ENCODE data around the gene PRKN.

The PRKN gene

DNA sequence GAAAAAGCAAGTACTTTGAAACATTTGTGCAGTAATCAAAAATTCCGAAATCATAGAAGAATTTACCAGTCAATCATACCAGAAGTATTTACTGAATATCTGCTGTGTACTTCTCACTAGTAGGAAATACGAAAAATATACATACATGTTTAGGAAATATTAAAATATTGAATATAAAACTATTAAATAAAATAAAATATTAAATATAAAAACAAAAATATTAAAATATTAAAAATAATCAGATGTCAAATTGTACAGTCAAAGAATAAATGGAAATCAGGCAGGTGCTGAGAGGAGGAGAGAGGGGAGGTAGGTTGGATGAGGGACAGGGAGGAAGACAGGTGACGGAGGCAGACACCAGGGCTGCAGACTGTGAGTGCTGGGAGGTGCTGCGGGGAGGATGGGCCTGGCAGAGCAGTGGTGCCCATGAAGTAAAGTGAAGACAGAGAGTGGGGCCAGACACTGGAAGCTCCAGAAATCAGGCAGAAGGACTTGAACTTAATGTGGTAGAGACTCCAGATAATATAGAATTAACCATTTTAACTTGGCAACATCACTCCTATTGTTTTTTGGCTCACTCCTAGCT lies 55.9 kb downstream of the PRKN start:
- DNase-seq: no peak

DNA sequence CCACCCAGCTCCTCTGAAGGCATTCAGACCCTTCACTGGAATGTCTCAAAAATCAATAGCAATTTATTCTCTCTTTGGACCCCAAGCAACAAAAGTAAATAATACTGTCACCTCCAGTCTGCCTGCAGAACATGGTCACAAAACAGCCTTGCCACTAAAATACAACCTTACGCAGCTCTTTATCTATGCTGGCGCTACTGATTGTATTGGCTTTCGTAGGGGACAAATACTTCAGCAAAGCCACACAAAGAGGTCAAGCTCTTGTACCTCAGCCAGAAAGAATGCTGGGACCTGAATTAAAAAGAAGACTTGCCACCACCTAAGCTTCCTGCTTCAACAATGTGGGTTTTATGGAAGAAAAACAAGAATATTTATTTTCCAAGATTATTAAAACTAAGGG lies 57.2 kb downstream of the PRKN start:
- DNase-seq: no peak

DNA sequence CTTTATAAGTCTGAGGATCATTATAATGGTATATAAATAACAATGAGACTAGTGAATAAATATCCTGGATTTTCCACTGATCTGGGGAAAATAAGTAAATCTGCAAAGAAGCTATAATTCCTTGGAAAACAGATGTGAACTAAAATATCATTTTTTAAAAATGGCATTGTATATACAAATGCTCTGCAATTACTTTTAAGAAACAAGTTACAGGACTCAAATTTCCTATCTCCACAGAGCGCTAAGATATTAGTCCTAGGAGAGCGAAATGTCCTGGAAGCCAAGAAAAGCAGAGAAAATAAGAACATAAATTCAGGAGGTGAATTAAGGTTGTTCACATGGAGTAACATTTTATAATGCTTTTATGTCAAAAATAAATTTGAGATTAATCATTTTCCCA lies 61.3 kb downstream of the PRKN start:
- DNase-seq: no peak

DNA sequence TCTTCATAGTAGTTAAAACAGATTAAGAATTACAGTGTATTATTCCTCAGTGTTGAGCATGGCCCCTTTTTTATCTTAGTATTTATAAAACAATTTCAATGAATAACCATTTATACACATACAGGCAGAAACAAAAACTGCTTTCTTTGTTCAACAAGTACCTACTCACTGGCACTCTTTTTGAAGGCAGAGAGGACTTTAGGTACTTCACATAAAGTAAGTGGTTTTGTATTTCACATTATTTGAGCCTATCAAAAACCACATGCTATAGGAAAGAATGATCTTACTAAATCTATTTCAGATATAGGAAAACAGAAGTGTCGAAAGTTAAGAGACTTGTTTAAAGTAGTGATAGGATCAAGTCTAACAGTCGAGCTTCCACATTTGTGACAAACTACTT lies 73.8 kb downstream of the PRKN start:
- no peak for DNase-seq

DNA sequence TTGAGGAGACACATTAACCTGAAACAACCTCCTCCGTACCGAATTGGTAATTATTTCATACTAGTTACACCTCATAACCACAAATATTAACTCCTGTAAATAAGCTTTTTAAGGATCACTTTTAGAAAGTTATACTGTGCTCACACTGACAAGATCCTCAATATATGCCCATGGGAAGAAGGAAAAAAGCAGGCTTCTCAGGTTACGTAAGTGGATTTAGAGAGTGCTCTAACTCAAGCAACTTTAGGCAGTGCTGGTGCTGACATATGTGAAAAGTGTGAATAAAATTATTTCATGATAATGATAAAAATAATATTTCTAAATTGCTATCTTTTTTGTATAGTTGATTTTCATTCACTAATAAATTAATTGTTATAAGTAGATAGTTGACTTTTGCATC lies 76.1 kb downstream of the PRKN start:
- DNase-seq: no peak

DNA sequence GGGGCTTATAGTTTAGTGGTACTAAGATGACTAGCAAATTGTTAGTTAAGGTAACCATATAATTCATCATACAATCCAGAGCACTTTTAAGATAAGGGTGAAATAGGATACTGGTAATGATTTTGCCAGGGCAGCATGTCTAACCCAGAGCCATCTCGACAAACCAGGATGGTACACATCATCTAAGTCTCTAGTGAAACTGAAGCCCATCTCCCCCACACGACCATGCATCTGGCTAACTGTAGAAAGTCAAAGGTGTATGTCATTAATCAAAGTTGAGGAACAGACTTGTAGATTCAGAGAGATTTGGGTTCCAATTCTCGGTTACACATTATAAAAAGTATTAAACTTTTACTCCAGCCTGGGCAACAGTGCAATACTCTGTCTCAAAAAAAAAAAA lies 78.3 kb downstream of the PRKN start:
- DNase-seq: no peak

DNA sequence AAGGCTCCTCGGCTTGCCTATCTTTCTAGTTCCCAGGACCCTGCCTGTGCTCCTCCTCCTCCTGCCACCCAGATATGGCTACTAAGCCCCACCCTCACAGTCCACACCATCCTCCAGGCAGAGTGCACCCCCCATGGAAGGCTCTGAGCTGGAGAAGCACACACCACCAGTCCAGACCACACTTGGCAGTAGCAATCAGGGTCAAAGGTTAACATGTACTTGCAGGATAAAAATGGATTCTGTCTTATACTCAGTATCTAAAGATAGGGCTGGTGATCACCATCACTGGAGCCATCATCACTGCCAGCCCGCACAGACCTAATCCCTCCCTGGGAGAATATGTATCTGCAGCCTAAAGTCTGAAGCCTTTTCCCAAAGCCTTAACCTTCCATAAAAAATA lies 83.4 kb downstream of the PRKN start:
- no peak for DNase-seq

DNA sequence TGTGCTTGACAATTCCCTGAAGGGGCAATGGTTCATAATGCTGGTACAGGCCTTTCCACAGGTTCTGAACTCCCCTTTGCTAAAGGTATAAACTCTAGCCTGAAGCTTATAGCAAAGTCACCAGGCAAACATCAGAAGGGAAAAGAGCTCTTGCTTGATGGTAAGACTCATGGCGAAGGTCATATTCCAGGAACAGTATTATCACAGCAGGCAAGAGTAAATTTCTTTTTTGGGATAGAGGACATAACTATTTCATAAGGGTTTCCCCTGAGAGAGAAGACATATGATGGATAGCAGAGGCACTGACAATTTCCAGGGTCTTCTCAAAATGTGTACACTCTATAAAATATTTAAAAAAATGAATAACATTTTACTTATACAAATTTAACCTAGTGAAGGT lies 86.8 kb downstream of the PRKN start:
- DNase-seq: no peak

DNA sequence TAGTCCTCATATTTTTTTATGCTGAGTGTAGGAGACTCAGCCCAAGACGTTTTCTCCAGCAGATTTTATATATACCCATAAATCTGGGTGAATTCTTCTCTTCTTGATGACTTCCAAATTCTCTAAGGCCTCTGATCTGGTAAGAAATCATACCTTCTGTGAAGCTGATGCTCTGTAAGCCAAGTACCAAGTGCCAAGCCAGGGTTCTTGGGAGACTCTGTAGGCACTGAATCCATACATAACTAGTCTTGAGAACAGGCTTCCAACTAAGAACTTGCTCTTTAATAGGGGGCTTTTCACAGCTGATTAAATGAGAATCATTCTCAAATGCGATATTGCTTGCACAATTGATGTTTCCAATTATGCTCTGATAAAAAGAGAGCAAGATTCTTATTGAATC lies 87.6 kb downstream of the PRKN start:
- DNase-seq: no peak

DNA sequence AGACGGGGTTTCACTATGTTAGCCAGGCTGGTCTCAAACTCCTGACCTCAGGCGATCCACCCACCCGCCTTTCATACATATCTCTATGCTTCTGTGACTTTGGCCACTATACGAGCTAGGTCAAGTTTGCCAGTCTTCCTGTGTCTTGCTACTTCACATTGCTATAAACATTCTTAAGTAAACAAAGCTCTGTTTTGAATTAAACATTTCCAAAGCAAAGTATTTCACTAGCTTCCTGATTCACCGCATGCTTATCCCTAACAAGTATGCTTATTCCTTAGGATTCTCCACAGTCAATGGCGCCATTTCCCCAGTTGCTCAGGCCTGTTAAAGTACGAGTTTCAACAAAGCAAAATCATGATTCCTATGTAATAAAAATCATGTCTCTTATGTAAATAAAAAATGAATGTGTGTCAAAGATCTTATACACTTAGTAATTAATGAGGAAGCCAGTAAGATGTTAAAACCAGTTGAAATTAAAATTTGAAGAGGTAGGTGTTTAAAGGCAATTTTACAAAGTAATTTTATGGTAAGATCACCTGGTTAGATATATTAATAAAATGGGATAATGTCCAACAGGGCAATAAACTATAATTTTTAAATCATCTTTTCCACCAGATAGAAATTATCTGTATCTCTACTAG lies 88.5 kb downstream of the PRKN start:
- DNase-seq: no peak

DNA sequence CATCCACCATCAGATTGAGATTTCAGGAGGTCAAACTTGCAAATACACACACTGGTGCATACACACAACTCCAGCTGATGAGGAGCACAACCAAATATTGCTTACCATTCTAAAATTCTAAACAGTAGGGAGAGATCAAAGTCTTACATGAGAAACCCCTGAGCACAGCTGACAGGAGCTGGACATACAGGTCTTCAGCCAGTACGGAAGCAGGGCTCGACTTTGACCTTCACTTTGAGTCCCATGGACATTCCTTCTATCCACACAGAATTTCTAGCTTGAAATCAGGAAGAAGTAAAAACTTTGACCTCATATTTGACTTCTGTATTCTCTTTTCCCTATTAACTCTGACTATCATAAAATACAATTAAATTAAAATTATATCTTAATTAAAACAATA lies 90.2 kb downstream of the PRKN start:
- no peak for DNase-seq

DNA sequence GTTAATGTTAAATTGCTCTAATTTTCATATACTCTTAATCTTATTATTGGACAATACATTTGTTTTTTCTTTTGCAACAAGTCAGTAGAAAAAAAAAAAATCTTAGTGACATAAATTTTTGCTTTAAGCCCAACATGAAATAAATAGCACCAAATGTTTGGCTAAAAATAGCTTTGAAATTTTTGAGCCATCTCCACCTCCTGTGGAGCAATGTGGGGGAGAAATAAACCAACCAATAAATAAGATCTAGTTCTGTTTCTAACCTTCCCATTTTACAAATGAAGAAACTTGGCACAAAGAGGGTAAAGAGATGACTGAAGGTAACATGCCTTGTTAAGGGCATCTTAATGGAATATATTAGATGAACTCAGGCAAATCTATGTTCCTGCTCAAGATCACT lies 91.4 kb downstream of the PRKN start:
- no peak for DNase-seq

DNA sequence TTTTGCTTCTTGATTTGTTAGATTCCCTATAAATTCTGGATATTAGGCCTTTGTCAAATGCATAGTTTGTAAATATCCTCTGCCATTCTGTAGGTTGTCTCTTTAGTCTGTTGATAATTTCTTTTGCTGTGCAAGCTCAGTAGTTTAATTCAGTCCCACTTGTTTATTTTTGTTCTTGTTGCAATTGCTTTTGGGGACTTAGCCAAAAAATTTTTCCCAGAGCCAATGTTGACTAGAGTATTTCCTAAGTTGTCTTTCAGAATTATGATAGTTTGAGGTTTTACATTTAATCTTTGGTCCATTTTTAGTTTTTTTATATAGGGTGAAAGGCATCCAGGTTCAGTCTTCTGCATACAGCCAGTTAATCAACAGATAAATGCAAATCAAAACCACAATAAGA lies 96.0 kb downstream of the PRKN start:
- DNase-seq: no peak

DNA sequence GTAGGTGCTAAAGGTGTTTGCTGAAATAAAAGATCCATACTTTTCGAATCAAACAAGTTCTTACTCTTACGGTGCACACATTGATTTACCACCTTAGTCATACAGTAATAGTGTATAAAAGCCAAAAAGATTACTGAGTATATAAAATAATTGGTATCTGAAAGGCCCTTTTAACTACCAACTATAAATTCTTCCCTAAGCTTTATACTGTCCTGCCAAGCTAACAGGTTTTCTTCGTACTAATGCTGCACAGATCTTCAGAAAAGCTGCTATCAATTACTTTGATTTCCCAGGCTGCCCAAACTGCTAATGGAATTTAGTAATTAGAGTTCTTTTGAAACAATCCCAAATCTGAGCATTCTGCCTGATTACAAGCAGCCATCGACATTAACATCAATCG lies 97.5 kb downstream of the PRKN start:
- no peak for DNase-seq

DNA sequence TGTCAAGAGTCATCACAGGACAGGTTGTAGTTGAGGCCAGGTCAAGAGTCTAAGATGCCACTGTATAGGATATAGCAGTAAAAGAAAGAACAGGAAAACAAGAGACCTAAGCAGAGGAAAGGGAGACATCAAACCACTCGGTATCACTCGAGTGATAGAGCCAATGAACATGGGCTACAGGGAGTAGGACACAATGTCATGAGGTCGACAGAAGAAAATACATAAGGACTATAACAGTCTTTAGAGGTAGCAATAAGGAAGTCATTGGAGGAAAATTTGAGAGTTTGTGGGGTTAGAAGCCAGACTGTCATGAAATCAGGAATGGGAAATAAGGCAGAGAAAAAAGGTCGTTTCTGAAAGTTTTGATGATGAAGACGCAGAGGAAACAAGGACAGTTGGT lies 99.7 kb downstream of the PRKN start:
- no peak for DNase-seq

DNA sequence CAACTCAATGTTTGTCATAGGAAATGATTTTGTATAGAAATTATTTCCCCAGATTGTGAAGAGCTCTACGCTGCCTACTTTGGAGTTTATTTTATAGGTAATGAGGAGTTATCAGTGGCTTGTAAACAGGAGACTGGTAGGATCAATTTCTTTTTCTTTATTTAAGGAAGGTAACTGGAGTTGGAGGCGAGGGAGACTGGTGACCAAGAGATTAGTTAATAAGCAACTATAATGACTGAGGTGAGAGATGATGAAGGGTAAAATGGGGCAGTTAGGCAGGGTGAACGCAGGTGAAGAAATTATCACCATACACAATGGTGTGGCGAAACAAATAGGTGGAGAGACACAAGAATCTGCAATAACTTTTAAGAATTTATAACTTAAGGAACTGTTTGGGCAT lies 100.2 kb downstream of the PRKN start:
- no peak for DNase-seq

DNA sequence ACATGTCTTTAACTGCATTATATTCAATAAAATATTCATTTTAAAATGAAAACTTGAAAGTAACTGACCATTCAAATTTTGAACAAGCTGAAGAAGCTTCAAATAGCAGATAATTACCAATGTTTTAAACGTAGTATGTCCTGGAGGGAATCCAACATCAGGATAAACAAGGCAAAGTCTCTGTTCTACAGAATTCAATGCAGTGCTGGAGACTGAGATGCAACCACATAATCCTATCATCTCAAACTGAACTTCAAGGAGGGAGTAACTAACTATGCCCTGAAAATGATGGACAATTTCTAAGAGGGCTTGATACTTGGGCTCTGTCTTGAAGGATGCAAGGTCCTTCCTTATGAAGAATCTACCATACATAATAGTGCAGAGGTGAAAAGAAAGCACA lies 100.7 kb downstream of the PRKN start:
- no peak for DNase-seq

DNA sequence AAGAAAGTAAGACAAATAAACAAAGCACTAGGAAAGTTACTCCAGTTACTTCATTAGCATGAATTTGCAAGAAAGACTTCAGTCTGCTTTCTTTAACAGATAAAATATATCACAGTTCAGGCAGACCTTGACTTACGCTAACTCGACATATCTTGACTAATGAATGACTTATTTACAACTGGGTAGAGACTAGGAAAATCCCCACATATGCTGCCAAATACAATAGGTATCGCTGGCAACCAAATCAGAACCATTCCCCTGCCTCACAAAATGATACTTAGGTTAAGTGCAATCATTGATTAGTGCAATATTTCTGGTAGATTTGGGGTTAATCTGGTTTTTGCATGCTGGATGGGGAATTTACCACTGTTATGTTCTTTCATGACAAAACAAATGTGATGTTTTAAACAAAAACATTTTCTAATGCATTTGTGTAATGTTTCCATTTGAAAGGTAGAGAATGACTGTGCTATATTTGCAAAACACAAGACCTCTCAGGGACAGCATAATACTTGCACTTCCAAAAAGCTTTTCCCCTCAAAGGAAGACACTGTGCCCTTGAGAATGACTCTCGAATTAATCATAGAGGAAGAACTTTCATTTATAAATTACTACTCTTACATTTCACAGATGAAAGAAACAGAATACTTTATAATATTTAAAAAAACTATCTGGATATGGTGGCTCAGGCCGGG lies 101.6 kb downstream of the PRKN start:
- DNase-seq: no peak

DNA sequence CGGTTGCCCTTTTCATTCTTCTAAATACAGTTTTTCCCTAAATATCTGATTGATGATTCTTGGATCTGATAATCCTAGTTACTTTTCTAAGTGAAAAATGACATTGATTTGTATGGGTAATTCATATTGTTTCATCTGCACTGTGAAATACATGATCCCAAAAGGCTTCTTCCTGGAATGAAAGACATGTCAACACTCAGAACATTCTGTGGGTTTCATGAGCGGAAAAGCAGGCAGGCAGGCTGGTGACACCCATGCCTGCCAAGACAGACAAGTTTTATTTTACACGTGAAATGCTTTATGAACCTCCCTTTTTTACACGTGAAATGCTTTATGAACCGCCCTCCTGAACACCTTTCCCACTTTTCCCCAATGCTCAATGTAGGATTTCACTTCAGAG lies 105.0 kb downstream of the PRKN start:
- DNase-seq: no peak

DNA sequence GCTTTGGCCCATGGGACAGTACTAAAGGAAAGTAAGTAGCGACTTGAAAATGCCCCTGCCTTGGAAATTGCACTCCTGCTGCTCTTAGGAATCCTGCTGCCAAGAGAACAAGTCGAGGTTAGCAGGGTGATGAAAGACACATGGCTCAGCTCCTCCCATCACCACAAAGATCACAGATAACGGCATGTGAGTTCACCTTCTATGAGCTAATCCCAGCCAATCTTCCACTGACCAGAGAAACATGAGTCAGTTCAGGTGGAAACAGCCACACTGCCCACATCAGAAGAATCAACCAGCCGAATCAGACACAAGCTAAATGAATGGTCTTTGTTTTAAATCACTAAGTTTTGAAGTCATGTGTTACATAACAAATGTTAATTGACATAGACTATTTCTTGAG lies 106.3 kb downstream of the PRKN start:
- no peak for DNase-seq

DNA sequence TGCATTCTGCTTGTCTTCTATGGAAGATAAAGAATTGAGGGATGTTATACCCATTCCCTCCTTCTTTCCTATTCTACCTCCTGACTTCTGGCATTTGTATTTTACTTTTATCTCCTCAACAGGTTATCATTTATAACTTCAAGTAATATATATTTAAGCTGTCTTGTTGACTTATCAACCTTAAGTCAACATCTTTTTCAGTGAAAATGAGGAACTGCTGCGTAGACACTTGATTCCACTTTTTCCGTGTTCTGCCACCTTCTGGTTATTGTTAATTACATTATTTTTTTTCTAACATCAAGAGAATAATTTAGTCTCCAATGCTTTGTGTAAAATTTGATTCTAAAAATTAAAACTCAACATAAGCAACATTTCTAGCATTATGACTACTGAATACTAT lies 107.5 kb downstream of the PRKN start:
- DNase-seq: no peak

DNA sequence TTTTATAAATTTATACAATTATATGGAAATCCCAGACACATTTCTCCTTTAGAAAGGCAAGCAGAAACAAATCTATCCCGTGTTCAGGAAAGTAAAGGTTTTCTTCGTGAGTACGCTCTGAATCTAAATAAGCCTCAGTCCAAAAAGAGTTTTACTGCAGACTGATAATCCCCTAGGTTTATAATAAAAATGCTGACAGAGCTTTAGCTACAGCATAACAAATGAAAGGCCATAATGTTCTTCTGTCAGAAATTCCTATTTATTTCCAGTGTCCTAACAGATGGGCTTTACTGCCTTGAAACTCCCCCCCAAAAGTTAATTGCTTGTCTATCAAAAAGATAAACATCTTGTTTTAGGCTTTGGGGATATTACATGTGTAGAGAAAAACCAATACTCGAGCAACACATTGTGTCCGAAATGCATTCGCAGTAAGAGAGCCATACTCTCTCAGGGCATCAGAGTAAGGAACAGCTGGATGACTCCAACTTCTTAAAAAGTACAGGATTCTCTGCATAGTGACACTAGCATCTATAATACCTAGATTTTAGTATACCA lies 109.0 kb downstream of the PRKN start:
- DNase-seq: no peak

DNA sequence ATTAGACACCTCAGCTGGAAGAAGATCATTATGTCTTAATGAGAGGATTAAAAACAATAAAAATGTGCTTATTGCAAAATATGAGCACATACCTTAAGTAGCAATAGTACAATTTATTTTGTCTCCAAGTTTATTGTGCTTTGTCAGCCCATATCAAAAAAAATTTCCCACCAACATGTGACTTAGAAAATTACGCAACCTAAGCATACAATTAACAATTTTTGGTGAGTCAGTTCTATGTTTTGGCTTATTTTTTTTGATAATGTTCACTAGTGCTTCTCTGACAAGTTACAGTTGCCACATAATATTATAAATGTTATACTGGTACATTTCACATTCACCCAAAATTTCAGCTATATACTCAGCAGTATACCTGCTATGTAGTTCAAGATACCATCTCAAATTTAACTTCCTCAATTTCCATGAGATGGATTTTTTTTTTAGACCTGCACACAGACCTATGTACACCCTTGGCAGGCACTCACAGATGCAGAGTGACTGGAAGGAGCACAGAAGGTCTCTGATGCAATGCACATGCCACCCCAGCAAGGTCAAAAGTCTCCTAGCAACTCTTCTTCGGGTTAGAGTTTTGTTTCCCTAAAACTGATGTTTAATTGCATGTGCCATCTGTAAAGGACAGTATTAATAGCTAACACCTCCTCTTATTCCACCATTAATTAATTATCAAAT lies 112.4 kb downstream of the PRKN start:
- DNase-seq: no peak

DNA sequence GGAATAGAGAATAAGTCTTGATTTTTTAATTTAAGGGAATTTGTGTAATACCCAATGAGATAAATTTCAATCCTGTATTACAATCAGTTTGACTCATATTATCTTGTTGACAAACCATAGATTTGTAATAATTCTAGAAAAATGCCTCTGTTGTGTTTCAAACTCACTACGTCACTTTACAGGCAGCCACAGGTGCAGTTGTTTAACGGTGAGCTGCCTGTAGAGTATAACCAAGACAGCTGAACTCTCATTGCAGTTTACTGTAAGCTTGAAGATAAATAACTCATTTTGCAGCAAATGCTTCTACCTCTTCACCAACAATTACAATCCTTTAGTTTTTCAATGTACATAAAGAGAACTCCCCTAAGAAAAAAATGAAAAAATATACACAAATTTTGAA lies 114.3 kb downstream of the PRKN start:
- DNase-seq: no peak
